Pancreas (tissue), 10 donors: ENCODE results near the gene ARSB. TPM values are rescaled to one million over a fixed set of nuclear protein-coding genes. Genes with fewer than 3 reads are reported as not detected.
"Not testable (repeated sequence)": the region's sequence is repeated elsewhere in the genome, so short reads cannot be mapped to it uniquely, and the experiment has no call there.

ENCODE experiments used
- ATAC-seq, 4 donors: fragments of 200-7000 bp; cut with Tn5 transposase; one replicate each; pipeline versions ENCODE4 v1.8.0 to v1.9.1; 2020; ENCODE audit warnings: mild to moderate bottlenecking in 4 of 4, moderate library complexity in 4 of 4
- DNase-seq, 6 donors: peaks; one replicate each; pipeline ENCODE4 v3.0.0-alpha.2; 2020
- FAIRE-seq: peaks from 2 replicates; lab custom pipeline; 2012; peaks lifted over from hg19 to GRCh38; lab: Jason Lieb, UNC
- H3K27ac ChIP-seq, 4 donors: fragments of 200-600 bp; sonication (generic); 1 replicate in 3 of 4; 2 replicates in 1 of 4; pipeline versions ENCODE4 v1.5.0 to v1.8.0; 2020
- H3K27me3 ChIP-seq, 4 donors: fragments of 200-600 bp; one replicate each; pipeline ENCODE4 v1.8.0; 2021
- H3K36me3 ChIP-seq, 3 donors: fragments of 200-600 bp; sonication (generic) in 1 of 3; one replicate each; pipeline versions ENCODE4 v1.5.0 to v1.8.0; 2020 to 2021
- H3K4me1 ChIP-seq, 3 donors: fragments of 200-600 bp; one replicate each; pipeline ENCODE4 v1.8.0; 2021
- H3K4me3 ChIP-seq, 4 donors: fragments of 200-600 bp; sonication (generic) in 2 of 4; one replicate each; pipeline versions ENCODE4 v1.5.0 to v1.8.0; 2020 to 2021
- H3K9me3 ChIP-seq, 4 donors: fragments of 200-600 bp; one replicate each; pipeline ENCODE4 v1.8.0; 2021
- WGBS, 2 donors: extraction: QIAGEN DNeasy Blood & Tissue Kit; methylation state at CpG; one replicate each; pipeline ENCODE4 v1.1.7; 2013; 5-methylcytosine and 5-hydroxymethylcytosine counted together
- intact Hi-C, 3 donors: fragments of 100-400 bp; cut with DNase I; formaldehyde crosslinking; loops; one replicate each; pipeline versions ENCODE4 v1.11.1 to v1.14.2; 2022
- polyA plus RNA-seq, 2 donors: library from polyadenylated mRNA; stranded (reverse); fragments of 200-250 nt; gene quantifications; one replicate each; pipeline ENCODE4 v1.2.3, GENCODE V29; 2013
- total RNA-seq, 6 donors: library from RNA; stranded (reverse); fragmentation: NEBNext Ultra II Directional in 4 of 6; extraction: Animal tissue kit (Norgen Biotek cat#: 25700) in 4 of 6; gene quantifications; one replicate each; pipeline versions ENCODE4 v1.2.1 to v1.2.4, GENCODE V29; 2021 to 2023
- TF ChIP-seq, protein P1 (sequence below), 4 donors: fragments of 200-600 bp; sonication (generic) in 3 of 4; IDR thresholded peaks; one replicate each; pipeline versions ENCODE4 v1.5.0 to v1.8.0; 2021; ENCODE audit warnings: antibody characterized with exemption in 4 of 4
- donor health status: healthy with polysubstance abuse.
- donor health status: DM: no; HTN: no; CAD: no; lungs with moderate emphysema.
- donor health status: DM: no; HTN: no; CAD: no.
- donor health status: control.
- donor health status: control.
- donor health status: Bipolar disorder and iron deficiency.
- donor health status: DM: yes; HTN: yes; CAD: no.
- donor health status: DM: no; HTN: no; CAD: no.
- donor health status: DM: no; HTN: no; CAD: no.
- donor health status: DM: yes; HTN: yes; CAD: no.

ARSB gene
- total and polyA plus RNA-seq, 8 donors, result 1.6 to 11.5 (median 5.8) TPM

DNA sequence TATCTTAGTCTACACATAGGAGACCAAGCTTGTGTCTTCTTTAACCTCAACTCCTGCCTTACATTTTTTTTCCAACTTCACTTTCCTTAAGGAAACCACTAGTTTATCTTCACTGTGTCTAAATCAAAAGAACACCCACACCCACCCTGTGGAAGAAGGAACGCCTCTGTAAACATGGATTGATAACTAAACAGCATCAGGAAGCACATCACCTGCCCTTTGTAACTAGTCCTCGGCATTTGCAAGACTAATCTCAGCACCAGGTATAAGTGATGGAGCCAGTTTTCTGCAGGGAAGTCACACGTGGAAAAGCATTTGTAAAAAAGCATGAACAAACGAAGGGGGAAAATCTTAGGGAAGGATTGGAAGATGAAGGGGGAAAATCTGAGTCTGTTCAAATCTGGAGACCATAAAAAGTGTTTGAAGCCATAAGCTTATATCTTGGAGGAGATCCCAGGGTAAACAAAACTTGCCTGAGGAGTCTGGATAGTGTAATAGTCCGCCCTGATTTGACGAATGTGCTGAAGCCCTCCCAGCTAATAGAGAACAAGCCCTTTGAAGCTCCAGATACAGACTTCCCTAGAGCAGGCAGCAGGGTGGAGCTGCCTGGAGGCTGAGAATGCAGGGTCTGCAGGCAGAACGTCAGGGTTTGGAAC is 219.2 kb downstream of the ARSB start:
- Histone ChIP-seq H3K27ac (no peak overlapping the region), H3K27me3 (no peaks in the 10 kb centered on the region), H3K4me3 (no peak overlapping the region), H3K9me3 (no peaks in the 10 kb centered on the region), H3K4me1 (no peaks in the 10 kb centered on the region), H3K36me3 (no peaks in the 10 kb centered on the region)
- ATAC-seq (no peak), FAIRE-seq (no peak), DNase-seq (no peak)
- TF ChIP-seq, protein P1, sequence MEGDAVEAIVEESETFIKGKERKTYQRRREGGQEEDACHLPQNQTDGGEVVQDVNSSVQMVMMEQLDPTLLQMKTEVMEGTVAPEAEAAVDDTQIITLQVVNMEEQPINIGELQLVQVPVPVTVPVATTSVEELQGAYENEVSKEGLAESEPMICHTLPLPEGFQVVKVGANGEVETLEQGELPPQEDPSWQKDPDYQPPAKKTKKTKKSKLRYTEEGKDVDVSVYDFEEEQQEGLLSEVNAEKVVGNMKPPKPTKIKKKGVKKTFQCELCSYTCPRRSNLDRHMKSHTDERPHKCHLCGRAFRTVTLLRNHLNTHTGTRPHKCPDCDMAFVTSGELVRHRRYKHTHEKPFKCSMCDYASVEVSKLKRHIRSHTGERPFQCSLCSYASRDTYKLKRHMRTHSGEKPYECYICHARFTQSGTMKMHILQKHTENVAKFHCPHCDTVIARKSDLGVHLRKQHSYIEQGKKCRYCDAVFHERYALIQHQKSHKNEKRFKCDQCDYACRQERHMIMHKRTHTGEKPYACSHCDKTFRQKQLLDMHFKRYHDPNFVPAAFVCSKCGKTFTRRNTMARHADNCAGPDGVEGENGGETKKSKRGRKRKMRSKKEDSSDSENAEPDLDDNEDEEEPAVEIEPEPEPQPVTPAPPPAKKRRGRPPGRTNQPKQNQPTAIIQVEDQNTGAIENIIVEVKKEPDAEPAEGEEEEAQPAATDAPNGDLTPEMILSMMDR (IDR thresholded peaks at IDR 0.05), result no peak
- WGBS, 2 donors, result 61 to 64% methylated on average over 7 of the region's 7 CpGs
- intact Hi-C loops, result no loop called here

DNA sequence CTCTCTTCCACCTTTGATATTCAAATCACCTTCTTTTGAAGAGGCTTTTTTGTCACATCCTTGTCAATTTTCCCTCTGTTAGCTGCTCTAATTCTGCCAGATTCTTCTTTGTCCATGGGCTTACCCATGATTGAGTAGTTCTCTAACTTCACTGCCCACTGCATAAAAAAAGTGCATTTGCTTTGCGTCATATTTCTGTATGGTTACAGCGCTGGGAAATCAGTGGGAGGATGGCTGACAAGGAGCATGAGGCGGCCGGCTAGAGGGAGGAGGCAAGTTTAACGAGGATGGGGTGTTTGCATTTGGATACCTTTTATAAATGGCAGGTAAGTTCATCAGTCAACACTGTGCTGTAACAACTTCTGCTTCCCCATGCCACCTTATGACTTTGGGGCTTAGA is 220.0 kb downstream of the ARSB start:
- no peak for DNase-seq
- TF ChIP-seq, protein P1 (IDR thresholded peaks at IDR 0.05), result no peak
- Histone ChIP-seq H3K4me3 (no peak overlapping the region), H3K9me3 (no peaks in the 10 kb centered on the region), H3K27me3 (no peaks in the 10 kb centered on the region), H3K27ac (no peak overlapping the region), H3K36me3 (no peaks in the 10 kb centered on the region), H3K4me1 (no peaks in the 10 kb centered on the region)
- no peak for FAIRE-seq
- ATAC-seq, result no peak
- intact Hi-C loops, result no loop called here
- 89 to 90% methylated on average over 5 of the region's 5 CpGs for WGBS, 2 donors

DNA sequence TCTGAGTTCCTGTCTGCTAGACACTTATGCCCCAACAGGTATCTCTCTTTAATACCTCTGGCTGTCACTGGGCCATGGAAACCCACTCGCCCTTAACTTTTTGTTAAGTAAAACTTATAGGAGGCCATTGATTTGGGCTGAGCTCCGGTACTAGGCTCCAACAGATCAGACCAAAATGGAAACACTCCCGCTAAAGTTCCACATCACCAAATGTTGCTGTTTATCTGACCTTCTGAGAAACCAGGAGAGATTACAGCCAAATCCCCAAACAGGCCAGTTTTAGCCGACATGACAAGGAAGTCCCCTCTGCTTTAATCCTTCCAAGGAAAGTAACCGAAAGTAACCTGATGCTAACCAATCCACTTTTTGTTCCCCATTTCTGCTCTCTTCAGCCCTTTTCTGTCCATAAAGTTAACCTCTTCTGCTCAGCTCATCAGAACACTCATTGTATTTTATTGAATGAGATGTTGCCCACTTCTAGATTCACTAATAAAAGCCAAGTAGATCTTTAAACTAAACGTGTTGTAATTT is 221.4 kb downstream of the ARSB start:
- Histone ChIP-seq H3K27me3 (no peaks in the 10 kb centered on the region), H3K4me1 (no peaks in the 10 kb centered on the region), H3K9me3 (no peaks in the 10 kb centered on the region), H3K4me3 (no peak overlapping the region), H3K36me3 (no peaks in the 10 kb centered on the region), H3K27ac (no peak overlapping the region)
- no peak for DNase-seq
- TF ChIP-seq, protein P1 (IDR thresholded peaks at IDR 0.05), result no peak
- intact Hi-C loops, result no loop called here
- ATAC-seq, result no peak
- 79 to 85% methylated on average over 6 of the region's 6 CpGs for WGBS, 2 donors
- FAIRE-seq, result no peak

DNA sequence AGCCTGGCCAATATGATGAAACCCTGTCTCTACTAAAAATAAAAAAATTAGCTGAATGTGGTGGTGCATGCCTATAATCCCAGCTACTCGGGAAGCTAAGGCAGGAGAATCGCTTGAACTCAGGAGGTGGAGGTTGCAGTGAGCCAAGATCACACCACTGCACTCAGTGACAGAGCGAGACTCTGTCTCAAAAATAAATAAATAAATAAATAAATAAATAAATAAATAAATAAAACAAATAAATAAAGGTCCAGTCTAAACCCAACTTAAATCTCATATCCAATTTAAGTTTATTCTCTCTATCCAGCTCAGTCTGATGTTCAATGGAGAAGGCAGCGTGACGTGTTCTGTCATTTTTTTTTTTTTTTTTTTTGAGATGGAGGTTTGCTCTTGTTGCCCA is 222.4 kb downstream of the ARSB start:
- H3K4me1 ChIP-seq, intact Hi-C loops, ATAC-seq, H3K36me3 ChIP-seq, H3K27ac ChIP-seq, H3K9me3 ChIP-seq, FAIRE-seq, H3K27me3 ChIP-seq, H3K4me3 ChIP-seq, DNase-seq: not testable (repeated sequence)
- WGBS, 2 donors, result 97 to 98% methylated on average over 5 of the region's 5 CpGs

DNA sequence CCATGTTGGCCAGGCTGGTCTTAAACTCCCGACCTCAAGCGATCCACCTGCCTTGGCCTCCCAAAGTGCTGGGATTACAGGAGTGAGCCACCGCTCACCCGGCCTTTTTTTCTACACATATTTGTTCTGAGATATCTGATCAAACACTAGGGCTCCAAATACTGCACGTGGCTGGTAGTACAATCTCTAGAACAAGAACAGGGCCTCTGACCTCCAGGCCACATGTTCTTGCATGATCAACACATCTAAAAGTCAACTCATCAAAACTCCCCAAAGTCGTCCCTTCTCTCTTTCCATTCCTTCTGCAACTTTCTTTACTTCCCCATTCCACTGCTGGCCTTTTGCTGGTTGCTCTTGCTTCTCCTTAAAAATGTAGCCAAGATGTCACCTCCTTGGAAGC is 223.3 kb downstream of the ARSB start:
- intact Hi-C loops, result no loop called here
- H3K9me3 ChIP-seq, result no peaks in the 10 kb centered on the region
- no peak for ATAC-seq
- H3K27ac ChIP-seq, result no peak overlapping the region
- H3K27me3 ChIP-seq, result no peaks in the 10 kb centered on the region
- 72 to 79% methylated on average over 6 of the region's 6 CpGs for WGBS, 2 donors
- no peak overlapping the region for H3K4me3 ChIP-seq
- FAIRE-seq, result no peak
- DNase-seq, result no peak
- no peaks in the 10 kb centered on the region for H3K4me1 ChIP-seq
- TF ChIP-seq, protein P1 (IDR thresholded peaks at IDR 0.05), result no peak
- H3K36me3 ChIP-seq, result no peaks in the 10 kb centered on the region
